NT2/D1 (cell line): ENCODE data around the gene PPP4R2.

Experiments used
- DNase-seq: peaks from one replicate; pipeline ENCODE4 v3.0.0-alpha.2; 2011; ENCODE audit warnings: low read depth, low spot score
- H3K27me3 ChIP-seq: 2 replicates; pipeline ENCODE4 v1.6.0; 2011; ENCODE audit warnings: mild to moderate bottlenecking; ENCODE audit not compliant: insufficient read length, insufficient read depth
- H3K36me3 ChIP-seq: 2 replicates; pipeline ENCODE4 v1.6.1; 2011; ENCODE audit warnings: mild to moderate bottlenecking, low read length, mixed read lengths; ENCODE audit not compliant: insufficient read depth, insufficient read length
- H3K4me1 ChIP-seq: 2 replicates; pipeline ENCODE4 v1.5.1; 2011; ENCODE audit not compliant: insufficient read depth, insufficient read length
- H3K4me3 ChIP-seq: 2 replicates; pipeline ENCODE4 v1.5.1; 2011; ENCODE audit warnings: low read depth; ENCODE audit not compliant: insufficient read length
- H3K9ac ChIP-seq: 2 replicates; pipeline ENCODE4 v1.6.0; 2011; ENCODE audit warnings: low read depth; ENCODE audit not compliant: insufficient read length
- H3K9me3 ChIP-seq: 2 replicates; pipeline ENCODE4 v1.5.1; 2011; ENCODE audit warnings: mild to moderate bottlenecking, low read length; ENCODE audit not compliant: insufficient read depth
- SUZ12 ChIP-seq: IDR thresholded peaks from 2 replicates; pipeline ENCODE4 v1.6.1; 2011; ENCODE audit not compliant: insufficient read length, insufficient read depth; ENCODE audit errors: extremely low read depth
- YY1 ChIP-seq: IDR thresholded peaks from 2 replicates; pipeline ENCODE4 v1.6.1; 2011; ENCODE audit not compliant: insufficient read length, insufficient read depth
- ZNF274 ChIP-seq: IDR thresholded peaks from 2 replicates; pipeline ENCODE4 v1.6.1; 2011; ENCODE audit warnings: mild to moderate bottlenecking, low read depth, low read length

Gene PPP4R2

GRCh38 chr3:72977060-72977808, 19.4 kb upstream of the PPP4R2 start:
- H3K27me3 ChIP-seq: no peaks in the 10 kb centered on the region
- H3K9me3 ChIP-seq: no peaks in the 10 kb centered on the region
- H3K9ac ChIP-seq: no peak overlapping the region
- TF ChIP-seq YY1: no peak
- H3K4me1 ChIP-seq: no peaks in the 10 kb centered on the region
- DNase-seq: no peak
- no peaks in the 10 kb centered on the region for H3K36me3 ChIP-seq
- H3K4me3 ChIP-seq: no peak overlapping the region

GRCh38 chr3:72982609-72983366, 13.8 kb upstream of the PPP4R2 start:
- no peak overlapping the region for H3K9ac ChIP-seq
- TF ChIP-seq SUZ12: no peak
- TF ChIP-seq ZNF274: no peak
- no peak for TF ChIP-seq YY1
- no peaks in the 10 kb centered on the region for H3K4me1 ChIP-seq
- H3K9me3 ChIP-seq: no peaks in the 10 kb centered on the region
- no peak for DNase-seq
- H3K27me3 ChIP-seq: no peaks in the 10 kb centered on the region
- H3K4me3 ChIP-seq: no peak overlapping the region
- H3K36me3 ChIP-seq: no peaks in the 10 kb centered on the region

GRCh38 chr3:72985576-72985975, 11.0 kb upstream of the PPP4R2 start:
- no peak overlapping the region for H3K4me3 ChIP-seq
- H3K4me1 ChIP-seq: no peaks in the 10 kb centered on the region
- no peak overlapping the region for H3K9ac ChIP-seq
- DNase-seq: no peak
- TF ChIP-seq YY1: no peak
- TF ChIP-seq SUZ12: no peak
- no peak for TF ChIP-seq ZNF274
- no peaks in the 10 kb centered on the region for H3K36me3 ChIP-seq
- no peaks in the 10 kb centered on the region for H3K9me3 ChIP-seq
- no peaks in the 10 kb centered on the region for H3K27me3 ChIP-seq

GRCh38 chr3:72990701-72991395, 5.8 kb upstream of the PPP4R2 start:
- TF ChIP-seq YY1 (no peak), ZNF274 (no peak), SUZ12 (no peak)
- H3K27me3 ChIP-seq: no peaks in the 10 kb centered on the region
- H3K9ac ChIP-seq: no peak overlapping the region
- DNase-seq: no peak
- no peaks in the 10 kb centered on the region for H3K4me1 ChIP-seq
- no peaks in the 10 kb centered on the region for H3K36me3 ChIP-seq
- H3K9me3 ChIP-seq: no peaks in the 10 kb centered on the region
- H3K4me3 ChIP-seq: no peak overlapping the region

GRCh38 chr3:72991522-72991921, 5.1 kb upstream of the PPP4R2 start:
- H3K9me3 ChIP-seq: no peaks in the 10 kb centered on the region
- TF ChIP-seq YY1 (no peak), ZNF274 (no peak), SUZ12 (no peak)
- H3K4me3 ChIP-seq: no peak overlapping the region
- H3K36me3 ChIP-seq: no peaks in the 10 kb centered on the region
- H3K4me1 ChIP-seq: no peaks in the 10 kb centered on the region
- DNase-seq: no peak
- H3K27me3 ChIP-seq: no peaks in the 10 kb centered on the region
- H3K9ac ChIP-seq: no peak overlapping the region

- Histone ChIP-seq H3K9ac (no peak overlapping the region), H3K27me3 (no peaks in the 10 kb centered on the region), H3K9me3 (no peaks in the 10 kb centered on the region), H3K4me3 (no peak overlapping the region), H3K4me1 (no peaks in the 10 kb centered on the region), H3K36me3 (peaks cover 7% of the 10 kb centered on the region)
- DNase-seq: no peak
- TF ChIP-seq YY1 (no peak), SUZ12 (no peak), ZNF274 (no peak)
These were observed 3.2 kb upstream of the PPP4R2 start for GRCh38 chr3:72993391-72993790.

- Histone ChIP-seq H3K9ac (no peak overlapping the region), H3K9me3 (no peaks in the 10 kb centered on the region), H3K4me1 (no peaks in the 10 kb centered on the region), H3K4me3 (no peak overlapping the region), H3K27me3 (no peaks in the 10 kb centered on the region), H3K36me3 (peaks cover 25% of the 10 kb centered on the region)
- TF ChIP-seq SUZ12 (no peak), YY1 (no peak), ZNF274 (no peak)
- no peak for DNase-seq
These were observed 1.3 kb upstream of the PPP4R2 start for GRCh38 chr3:72995337-72995736.
